Measurements from ENCODE around the gene SDC3.
"Not testable (repeated sequence)": the region's sequence is repeated elsewhere in the genome, so short reads cannot be mapped to it uniquely, and the experiment has no call there.

Gene SDC3

GRCh38 chr1:30950053-30950452, 41.5 kb upstream of the SDC3 start:
- H3K27ac ChIP-seq = no peak overlapping the region
- TF ChIP-seq ZFX (IDR thresholded peaks at IDR 0.05; ENCODE audit: borderline replicate concordance) = no peak

- H3K27ac ChIP-seq = not testable (repeated sequence)
These were observed 40.9 kb upstream of the SDC3 start for GRCh38 chr1:30949487-30949838.

GRCh38 chr1:30948813-30949486, 40.4 kb upstream of the SDC3 start:
- not testable (repeated sequence) for H3K27ac ChIP-seq

- TF ChIP-seq ZFX (IDR thresholded peaks at IDR 0.05; ENCODE audit: borderline replicate concordance) = no peak
- no peak for TF ChIP-seq CTCF (IDR thresholded peaks at IDR 0.05)
- H3K27ac ChIP-seq = no peak overlapping the region
These were observed 39.7 kb upstream of the SDC3 start for GRCh38 chr1:30948278-30948677.

GRCh38 chr1:30947212-30947611, 38.7 kb upstream of the SDC3 start:
- TF ChIP-seq ZFX (IDR thresholded peaks at IDR 0.05; ENCODE audit: borderline replicate concordance) (no peak), CTCF (IDR thresholded peaks at IDR 0.05) (no peak)
- no peak overlapping the region for H3K27ac ChIP-seq

- TF ChIP-seq ZFX (IDR thresholded peaks at IDR 0.05; ENCODE audit: borderline replicate concordance) = no peak
- no peak for TF ChIP-seq CTCF (IDR thresholded peaks at IDR 0.05)
- H3K27ac ChIP-seq = no peak overlapping the region
These were observed 33.9 kb upstream of the SDC3 start for GRCh38 chr1:30942326-30942963.

- TF ChIP-seq CTCF (IDR thresholded peaks at IDR 0.05) = no peak
- no peak for TF ChIP-seq ZFX (IDR thresholded peaks at IDR 0.05; ENCODE audit: borderline replicate concordance)
- no peak overlapping the region for H3K27ac ChIP-seq
These were observed 32.0 kb upstream of the SDC3 start for GRCh38 chr1:30940541-30940940.

- TF ChIP-seq ZFX (IDR thresholded peaks at IDR 0.05; ENCODE audit: borderline replicate concordance) = no peak
- no peak for TF ChIP-seq CTCF (IDR thresholded peaks at IDR 0.05)
- H3K27ac ChIP-seq = no peak overlapping the region
These were observed 28.1 kb upstream of the SDC3 start for GRCh38 chr1:30936541-30937171.

- H3K27ac ChIP-seq = not testable (repeated sequence)
These were observed 27.2 kb upstream of the SDC3 start for GRCh38 chr1:30935758-30936157.
